ENCODE results near the gene CNTN2.

The CNTN2 gene

GRCh38 chr1:205056956-205057568 lies 14.1 kb downstream of the CNTN2 start:
- DNase-seq = no peak

DNA sequence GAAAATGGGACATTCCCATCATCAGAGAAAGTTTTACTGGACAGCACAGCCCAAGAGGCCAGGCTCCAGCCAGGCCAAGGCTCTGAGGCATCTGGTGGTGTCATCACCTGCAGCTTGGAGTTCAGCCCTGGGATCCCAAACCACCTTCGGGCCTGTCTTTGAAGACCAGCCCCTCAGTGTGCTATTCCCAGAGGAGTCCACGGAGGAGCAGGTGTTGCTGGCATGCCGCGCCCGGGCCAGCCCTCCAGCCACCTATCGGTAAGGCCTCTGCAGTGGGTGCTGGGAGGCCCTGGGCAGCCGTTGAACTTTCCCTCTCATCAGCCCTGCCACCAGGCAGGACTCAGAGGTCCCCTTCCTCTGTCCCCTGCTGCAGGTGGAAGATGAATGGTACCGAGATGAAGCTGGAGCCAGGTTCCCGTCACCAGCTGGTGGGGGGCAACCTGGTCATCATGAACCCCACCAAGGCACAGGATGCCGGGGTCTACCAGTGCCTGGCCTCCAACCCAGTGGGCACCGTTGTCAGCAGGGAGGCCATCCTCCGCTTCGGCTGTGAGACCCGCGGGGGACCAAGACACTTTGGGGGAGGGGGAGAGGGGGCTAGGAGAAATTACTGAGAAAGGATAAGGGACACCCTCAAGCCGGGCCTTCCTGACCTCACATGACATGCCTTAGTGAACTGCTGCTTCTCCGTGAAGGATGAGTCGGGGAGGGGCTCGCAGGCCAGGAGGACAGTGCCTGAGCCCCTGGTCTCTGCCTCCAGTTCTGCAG lies 15.0 kb downstream of the CNTN2 start:
- DNase-seq = no peak

GRCh38 chr1:205058853-205059252 lies 15.8 kb downstream of the CNTN2 start:
- DNase-seq = no peak

GRCh38 chr1:205059660-205060059 lies 16.6 kb downstream of the CNTN2 start:
- no peak for DNase-seq

- no peak for DNase-seq
Observed at GRCh38 chr1:205060746-205061145, 17.7 kb downstream of the CNTN2 start.

DNA sequence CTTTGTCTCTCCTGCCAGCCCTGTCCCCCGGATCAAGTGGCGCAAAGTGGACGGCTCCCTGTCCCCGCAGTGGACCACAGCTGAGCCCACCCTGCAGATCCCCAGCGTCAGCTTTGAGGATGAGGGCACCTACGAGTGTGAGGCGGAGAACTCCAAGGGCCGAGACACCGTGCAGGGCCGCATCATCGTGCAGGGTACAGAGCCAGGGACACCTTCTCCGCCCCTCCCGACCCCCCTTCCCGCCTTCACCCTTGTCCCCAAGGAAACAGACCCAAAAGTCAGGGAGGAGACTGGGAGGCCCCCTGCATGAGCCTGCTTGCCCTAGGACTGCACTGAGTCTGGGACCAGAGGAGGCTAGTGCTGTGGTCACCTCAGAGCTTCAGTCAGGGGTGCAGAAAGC lies 18.2 kb downstream of the CNTN2 start:
- DNase-seq = no peak

DNA sequence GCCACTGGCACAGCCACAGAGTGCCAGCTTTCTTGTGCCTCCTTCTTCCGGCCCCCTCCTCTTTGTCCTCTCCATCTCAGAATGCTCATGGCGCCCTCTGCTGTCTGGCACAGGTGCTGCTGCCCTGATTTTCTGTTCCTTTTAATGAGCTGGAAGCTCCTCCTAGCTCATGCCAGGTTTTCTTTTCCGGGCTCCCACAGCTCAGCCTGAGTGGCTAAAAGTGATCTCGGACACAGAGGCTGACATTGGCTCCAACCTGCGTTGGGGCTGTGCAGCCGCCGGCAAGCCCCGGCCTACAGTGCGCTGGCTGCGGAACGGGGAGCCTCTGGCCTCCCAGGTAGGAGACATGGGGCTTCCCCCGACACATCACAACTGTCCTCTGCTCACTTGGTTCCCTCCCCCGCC lies 18.7 kb downstream of the CNTN2 start:
- peak; percentile 84 for DNase-seq

DNA sequence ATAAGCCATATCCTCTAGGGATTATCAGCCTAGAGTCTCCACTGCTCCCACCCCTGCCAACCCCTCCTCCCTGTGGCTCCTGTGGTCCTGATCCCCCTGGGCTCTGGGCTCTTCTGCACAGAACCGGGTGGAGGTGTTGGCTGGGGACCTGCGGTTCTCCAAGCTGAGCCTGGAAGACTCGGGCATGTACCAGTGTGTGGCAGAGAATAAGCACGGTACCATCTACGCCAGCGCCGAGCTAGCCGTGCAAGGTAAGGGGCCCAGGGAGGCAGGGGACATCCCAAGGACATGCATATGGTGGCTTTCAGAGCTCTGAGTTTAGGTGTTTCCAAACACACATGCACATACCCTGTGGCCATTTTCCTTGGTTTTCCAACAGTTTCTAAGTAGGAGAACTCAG lies 19.3 kb downstream of the CNTN2 start:
- DNase-seq = no peak

- no peak for DNase-seq
Observed at GRCh38 chr1:205062895-205063294, 19.9 kb downstream of the CNTN2 start.

DNA sequence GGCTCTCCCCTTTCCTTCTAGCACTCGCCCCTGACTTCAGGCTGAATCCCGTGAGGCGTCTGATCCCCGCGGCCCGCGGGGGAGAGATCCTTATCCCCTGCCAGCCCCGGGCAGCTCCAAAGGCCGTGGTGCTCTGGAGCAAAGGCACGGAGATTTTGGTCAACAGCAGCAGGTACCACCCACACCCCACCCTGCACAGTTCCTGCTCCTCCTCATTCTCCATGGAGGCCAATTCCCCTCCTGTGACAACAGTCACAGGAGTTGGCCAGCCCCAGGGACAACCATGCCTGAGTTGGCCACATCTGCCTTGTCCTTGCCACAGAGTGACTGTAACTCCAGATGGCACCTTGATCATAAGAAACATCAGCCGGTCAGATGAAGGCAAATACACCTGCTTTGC lies 21.3 kb downstream of the CNTN2 start:
- DNase-seq = no peak

DNA sequence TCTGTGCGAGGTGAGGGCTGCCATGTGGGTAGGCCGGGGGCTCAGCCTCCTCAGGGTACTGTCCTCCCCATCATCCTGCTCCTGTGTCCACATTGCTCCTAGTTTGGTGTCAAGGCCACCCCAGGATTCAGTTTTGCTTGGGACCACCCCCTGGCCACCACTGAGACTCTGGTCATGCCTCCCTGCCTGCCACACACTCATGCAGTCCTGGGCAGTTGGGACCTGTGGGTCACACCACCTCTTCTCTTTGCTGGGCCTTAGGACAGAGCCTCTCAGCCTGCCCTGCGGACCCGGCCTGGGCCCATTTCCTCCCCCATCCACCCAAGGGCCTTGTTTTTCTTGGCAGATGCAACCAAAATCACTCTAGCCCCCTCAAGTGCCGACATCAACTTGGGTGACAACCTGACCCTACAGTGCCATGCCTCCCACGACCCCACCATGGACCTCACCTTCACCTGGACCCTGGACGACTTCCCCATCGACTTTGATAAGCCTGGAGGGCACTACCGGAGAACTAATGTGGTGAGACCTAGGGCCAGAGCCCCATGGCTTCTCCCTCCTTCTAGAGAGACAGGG lies 21.8 kb downstream of the CNTN2 start:
- no peak for DNase-seq

DNA sequence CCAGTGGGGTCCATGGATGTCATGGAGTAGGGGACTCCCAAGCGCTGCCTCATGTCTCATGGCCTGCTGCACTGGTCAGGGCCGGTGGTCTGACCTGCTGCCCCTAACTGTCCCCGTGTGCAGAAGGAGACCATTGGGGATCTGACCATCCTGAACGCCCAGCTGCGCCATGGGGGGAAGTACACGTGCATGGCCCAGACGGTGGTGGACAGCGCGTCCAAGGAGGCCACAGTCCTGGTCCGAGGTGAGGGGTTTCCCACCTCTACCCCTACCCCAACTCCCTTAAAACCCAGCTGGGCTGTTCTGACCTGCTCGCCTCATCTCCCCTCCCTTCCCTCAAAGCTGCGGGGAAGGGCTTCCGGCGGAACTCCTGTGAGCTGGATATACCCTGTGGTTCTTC lies 22.7 kb downstream of the CNTN2 start:
- no peak for DNase-seq

GRCh38 chr1:205066141-205066818 lies 23.3 kb downstream of the CNTN2 start:
- no peak for DNase-seq

DNA sequence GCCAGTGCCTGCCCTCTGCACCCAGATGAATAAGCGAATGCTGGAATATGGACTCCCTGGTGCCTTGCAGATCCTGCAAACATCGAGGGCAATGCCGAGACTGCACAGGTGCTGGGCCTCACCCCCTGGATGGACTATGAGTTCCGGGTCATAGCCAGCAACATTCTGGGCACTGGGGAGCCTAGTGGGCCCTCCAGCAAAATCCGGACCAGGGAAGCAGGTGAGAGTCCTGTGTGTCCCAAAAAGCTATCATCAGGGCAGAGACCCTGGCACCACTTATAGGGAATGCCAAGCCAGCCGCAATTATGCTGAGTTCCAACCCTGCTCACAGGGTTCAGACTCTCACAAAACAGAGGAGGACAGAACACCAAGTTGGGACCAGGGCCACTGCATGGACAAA lies 24.0 kb downstream of the CNTN2 start:
- no peak for DNase-seq

DNA sequence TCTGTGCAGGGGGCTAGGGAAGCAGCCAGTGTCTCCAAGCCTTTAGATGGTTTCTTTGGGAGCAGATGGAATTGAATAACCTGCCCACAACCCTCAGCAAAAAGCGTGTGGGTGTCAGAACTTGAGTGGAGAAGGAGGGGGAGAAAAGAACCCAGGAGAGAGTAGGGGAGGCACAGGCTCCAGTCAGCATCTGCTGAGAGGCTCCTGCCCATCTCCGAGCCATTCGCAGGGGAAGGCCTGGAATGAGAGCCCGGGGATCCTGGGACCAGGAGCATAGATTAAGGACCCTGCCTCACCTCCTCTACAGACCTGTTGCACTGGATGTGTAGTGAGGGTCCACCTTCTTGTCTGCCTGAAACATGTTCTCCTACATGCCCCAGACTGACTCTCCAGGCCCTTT lies 25.0 kb downstream of the CNTN2 start:
- no peak for DNase-seq

- DNase-seq = no peak
Observed at GRCh38 chr1:205068457-205069040, 25.5 kb downstream of the CNTN2 start.

GRCh38 chr1:205069371-205070125 lies 26.5 kb downstream of the CNTN2 start:
- no peak for DNase-seq

DNA sequence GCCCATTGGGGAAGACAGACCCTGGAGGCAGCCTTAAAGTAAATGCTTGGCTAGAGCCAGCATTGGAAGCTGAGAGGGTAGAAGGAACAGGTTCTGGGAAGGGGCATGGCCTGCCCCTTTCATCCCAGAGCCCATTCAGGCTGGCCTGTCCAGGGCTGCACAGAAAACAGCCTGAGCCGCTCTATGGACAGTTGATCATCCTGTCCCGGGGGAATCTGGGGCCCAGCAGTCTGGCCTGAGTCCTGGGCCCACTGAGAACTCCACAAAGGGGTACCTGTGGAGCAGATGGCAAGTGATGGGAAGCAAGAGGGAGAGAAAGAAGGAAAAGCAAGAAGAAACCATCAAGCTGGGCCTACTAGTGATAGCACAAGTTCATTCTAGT lies 28.0 kb downstream of the CNTN2 start:
- DNase-seq = no peak

DNA sequence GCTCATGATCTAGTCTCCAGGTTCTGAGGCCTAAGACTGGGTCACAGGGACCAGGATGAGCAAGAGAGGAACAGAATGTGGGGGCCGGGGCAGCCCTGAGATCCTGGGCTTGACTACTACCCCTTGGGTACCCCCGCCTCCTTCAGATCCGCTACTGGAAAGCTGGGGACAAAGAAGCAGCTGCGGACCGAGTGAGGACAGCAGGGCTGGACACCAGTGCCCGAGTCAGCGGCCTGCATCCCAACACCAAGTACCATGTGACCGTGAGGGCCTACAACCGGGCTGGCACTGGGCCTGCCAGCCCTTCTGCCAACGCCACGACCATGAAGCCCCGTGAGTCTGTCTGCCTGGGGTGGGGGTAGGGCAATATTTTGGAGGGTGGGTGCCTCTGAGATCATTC lies 28.8 kb downstream of the CNTN2 start:
- DNase-seq = no peak

DNA sequence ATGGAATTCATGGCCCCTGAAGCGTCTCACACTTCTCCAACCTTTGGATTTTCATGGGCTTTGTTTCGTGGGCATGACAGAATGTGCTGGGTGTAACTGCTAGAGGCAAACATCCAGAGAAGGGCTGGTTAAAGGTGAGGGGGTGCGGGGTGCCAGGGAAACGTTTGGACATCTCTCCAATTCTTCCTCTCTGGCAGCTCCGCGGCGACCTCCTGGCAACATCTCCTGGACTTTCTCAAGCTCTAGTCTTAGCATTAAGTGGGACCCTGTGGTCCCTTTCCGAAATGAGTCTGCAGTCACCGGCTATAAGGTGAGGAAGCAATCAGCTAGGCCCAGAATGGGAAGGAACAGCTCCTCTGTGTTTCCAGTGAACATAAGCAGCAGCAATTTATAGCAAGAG lies 29.3 kb downstream of the CNTN2 start:
- no peak for DNase-seq

- DNase-seq = no peak
Observed at GRCh38 chr1:205072881-205073280, 29.9 kb downstream of the CNTN2 start.

GRCh38 chr1:205073511-205073910 lies 30.5 kb downstream of the CNTN2 start:
- DNase-seq = no peak

DNA sequence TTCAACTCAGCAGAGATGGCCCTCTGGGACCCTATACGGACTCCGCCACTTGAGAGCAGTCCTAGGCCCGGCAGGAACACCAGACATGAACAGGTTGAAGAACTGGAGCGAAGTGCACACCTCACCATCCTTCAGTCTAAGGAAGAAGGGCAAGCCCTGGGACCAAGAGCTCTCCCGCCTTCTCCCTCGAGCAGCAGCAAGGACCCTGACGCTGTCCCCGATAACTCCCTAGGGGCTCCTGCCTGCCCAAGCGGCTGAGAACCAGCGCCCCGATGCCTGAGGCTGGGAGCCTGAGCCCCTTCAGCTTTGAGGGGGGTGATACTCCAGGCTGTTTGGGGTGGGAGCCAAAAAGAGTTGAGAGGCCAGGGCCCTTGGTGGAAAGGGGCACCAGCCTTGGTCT lies 31.1 kb downstream of the CNTN2 start:
- no peak for DNase-seq
